ENCODE measurements around the gene PSD4.

PSD4 gene

GRCh38 chr2:113169002-113169530 is 4.7 kb upstream of the PSD4 start:
- DNase-seq = no peak

GRCh38 chr2:113169586-113169985 is 4.2 kb upstream of the PSD4 start:
- DNase-seq = no peak

DNA sequence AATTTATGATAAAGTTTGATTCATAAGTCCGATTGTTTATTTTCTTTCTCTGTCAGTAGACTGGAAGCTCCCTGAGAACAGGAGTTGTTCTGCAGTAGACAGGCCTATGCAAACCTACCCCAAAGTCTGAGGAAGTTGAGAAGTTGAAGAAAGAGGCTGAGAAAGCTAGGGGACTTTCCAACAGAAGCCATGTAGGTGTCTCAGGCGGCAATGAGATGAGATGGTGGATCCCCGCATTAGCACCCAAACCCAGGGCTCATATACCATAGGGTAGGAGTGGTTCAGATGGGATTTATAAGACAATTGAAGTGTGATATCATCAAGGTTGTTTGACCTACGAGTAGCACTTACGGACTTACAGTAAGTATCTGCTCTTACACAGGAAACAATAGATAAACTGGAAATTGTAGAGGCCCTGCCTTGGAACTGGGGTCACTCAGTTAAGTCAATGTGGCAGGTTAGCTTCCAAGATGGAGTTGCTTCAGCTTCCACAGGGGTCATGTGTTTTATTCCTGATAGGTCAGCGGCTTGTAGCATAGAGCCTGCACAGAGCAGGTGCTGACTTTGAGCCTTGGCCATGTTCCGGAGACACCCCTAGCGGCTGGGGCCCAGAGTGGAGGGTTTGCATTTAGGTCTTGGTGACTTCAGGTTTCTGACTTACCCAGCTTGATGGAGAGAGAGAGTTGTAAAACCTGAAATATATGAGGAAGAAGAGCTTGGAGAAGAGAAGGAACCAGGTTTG is 2.3 kb upstream of the PSD4 start:
- DNase-seq = no peak

- no peak for DNase-seq
Observed at GRCh38 chr2:113172721-113173541, 840 bp upstream of the PSD4 start.

DNA sequence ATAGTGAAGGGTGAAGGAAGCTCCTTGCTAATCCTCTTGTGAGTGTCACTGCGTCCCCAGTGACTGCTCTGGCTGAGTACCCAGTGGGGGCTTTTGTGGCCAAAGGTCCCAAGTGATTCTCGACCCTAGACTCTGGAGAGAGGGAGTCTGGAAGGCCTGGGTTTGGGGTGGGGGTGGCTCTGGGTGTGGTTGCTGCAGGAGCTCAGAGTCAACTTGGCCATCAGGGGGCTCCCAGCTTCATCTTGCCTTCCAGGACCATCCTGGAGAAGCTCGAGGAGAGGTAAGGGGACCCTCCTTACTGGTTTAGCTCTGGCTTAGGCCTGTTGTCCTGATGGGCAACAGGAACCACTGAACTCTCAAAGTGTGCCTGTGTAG is 592 bp downstream of the PSD4 start:
- DNase-seq = no peak

DNA sequence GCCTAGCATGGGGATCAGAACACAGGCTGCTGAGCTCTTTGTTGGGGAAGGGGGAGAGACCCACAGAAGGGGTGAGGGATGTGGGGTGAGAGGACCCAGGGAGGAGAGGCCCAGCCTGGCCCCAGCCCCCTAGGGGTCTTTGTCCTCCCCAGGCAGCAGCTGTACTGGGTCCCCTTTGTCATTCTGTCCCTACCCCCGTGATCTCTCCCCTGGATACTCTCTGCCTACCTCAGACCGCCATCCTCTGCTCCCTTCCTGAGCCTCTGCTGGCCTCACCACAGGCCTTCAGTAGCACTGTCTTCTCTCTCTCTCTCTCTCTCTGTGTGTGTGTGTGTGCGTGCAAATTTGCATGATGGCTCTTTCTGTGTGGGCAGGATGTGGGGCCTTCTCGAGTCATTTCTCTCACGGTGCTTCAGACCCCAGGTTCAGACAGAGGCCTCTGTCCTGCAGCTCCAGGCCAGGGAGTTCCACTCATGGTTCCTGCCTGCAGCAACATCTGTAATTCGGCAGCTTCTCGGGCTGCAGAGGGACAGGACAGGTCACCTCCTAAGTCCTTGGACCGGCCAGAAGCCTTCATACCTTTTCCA is 1.4 kb downstream of the PSD4 start:
- no peak for DNase-seq

GRCh38 chr2:113175736-113176695 is 2.2 kb downstream of the PSD4 start:
- no peak for DNase-seq

GRCh38 chr2:113176696-113177355 is 3.1 kb downstream of the PSD4 start:
- no peak for DNase-seq

DNA sequence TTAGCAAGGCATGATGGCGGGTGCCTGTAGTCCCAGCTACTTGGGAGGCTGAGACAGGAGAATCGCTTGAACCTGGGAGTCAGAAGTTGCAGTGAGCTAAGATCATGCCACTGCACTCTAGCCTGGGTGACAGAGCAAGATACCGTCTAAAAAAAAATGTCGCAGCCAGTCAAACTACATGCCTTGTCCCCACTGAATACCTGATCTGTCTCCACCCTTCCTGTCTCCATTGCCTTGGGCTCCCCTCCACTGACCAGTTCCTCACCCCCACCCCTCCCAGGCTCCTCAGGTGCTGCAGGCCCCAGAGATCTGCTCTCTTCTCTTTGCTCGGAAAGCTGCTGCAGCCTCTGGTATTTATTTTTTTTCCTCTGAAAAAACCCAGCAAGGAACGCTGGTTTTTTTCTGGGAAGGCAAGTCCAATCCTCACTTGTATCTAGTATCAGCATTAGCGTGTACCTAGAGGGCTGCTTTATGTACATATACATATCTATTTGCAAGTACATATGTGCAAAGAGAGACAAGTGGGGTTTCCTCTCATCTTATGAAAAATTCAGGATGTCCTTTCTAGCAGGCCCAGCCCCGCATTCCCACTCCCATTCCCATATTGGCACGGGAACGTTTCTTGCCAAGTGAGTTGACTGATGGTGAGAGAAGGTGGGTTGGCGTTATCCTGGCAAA is 4.4 kb downstream of the PSD4 start:
- no peak for DNase-seq

GRCh38 chr2:113178891-113179290 is 5.1 kb downstream of the PSD4 start:
- no peak for DNase-seq

DNA sequence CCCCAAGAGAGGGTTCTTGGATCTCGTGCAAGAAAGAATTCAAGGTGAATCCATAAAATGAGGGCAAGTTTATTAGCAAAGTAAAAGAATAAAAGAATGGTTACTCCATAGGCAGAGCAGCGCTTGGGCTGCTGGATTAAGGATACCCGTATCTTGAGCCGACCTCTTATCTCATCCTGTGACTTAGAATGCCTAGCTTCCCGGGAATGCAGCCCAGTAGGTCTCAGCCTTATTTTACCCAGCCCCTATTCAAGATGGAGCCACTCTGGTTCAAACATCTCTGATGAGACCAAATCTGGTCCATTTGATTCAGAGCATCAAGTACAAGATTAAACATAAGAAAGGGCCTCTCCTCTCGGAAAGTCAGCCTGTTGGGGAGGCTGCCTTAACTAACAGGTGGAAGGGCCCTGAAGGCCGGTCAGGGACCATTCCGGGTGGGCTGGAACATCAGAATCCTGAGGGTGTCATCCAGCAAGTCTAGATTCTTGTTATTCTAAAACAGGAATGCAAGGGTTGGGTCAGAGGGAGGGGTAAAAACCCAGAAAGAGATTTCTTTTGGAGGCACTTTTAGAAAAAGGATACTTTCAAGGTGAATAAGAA is 5.8 kb downstream of the PSD4 start:
- DNase-seq = no peak

DNA sequence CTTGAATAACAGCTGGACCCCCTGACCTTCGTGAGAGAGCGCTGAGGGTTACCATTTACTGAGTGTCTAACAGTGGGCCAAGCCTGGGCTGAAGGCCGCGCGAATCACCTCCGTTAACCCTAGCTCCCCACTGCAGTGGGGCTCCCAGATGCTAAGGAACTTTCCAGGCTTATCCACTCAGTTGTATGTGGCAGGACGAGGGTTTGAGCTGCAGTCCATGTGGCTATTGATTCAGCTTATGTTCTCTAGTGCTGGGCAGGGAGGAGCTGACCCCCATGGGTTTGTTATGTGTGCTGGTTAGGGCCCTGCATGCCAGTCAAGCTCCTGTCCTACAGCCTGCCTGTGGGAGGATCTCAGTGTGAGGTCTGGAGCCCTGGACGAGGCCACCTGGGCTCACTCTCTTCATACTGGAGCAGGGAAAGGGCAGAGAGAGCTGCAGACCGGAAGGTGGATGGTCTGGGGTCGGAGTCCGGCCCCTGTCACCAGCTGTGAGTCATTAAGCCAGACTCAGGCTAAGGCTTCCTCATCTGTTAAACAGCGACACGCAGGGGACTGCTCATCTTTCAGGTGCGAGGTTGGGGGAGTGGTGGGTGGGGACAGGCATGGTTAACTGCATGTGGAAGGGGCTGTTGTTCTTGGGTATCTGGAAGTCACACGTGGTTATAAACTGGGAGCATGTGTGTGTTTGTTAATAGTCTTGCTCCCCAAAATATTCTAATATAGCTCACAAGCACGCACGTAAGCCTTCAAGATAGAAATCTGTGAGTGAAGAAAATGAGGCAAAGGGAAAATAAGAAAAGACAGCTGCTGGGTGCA is 6.6 kb downstream of the PSD4 start:
- DNase-seq = no peak

GRCh38 chr2:113181258-113182051 is 7.7 kb downstream of the PSD4 start:
- peak; percentile 68 for DNase-seq

GRCh38 chr2:113182471-113183260 is 8.9 kb downstream of the PSD4 start:
- no peak for DNase-seq

GRCh38 chr2:113183264-113183663 is 9.5 kb downstream of the PSD4 start:
- no peak for DNase-seq

- DNase-seq = no peak
Observed at GRCh38 chr2:113183703-113184102, 9.9 kb downstream of the PSD4 start.

DNA sequence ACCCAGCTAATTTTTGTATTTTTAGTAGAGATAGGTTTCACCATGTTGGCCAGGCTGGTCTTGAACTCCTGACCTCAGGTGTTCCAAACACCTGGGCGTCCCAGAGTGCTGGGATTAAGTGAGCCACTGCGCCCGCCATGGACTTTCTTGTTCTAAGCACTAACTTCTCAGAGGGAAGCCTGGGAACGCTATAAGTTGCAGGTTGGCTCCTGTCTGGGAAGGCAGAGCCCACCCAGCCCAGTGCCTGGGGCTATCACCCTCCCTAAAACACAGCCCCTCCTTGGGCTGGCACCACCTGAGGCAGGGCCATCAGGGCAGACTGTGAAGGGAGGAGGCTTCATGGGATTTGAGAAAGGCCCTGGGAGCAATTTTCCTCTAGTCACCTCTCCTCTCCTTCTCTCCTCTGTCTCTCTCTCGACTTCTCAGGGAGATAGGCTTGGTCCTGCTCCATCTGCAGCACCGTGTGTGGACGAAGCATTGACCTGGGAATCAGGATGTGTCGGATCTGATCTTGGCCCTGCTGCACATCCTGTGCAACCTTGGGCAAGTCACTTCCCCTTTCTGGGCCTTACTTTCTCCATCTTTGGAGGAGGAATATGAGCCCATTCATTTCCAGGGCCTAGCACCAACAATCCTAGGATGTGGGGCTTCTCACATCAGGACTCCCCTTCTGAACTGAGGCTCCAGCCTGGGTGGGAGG is 10.9 kb downstream of the PSD4 start:
- DNase-seq = no peak

Data from NCI-H2029 (cell line).